ENCODE measurements around the gene PAX9. TPM values are rescaled to one million over a fixed set of nuclear protein-coding genes. Genes with fewer than 3 reads are reported as not detected.
"Not testable (repeated sequence)": the region's sequence is repeated elsewhere in the genome, so short reads cannot be mapped to it uniquely, and the experiment has no call there.

PAX9 gene
- total and polyA plus RNA-seq, 9 of the 15 experiments (the other 6 are each of a cell fraction or from before 2014, with no cell fraction given): 0.87 to 2.4 (median 1.3) TPM

DNA sequence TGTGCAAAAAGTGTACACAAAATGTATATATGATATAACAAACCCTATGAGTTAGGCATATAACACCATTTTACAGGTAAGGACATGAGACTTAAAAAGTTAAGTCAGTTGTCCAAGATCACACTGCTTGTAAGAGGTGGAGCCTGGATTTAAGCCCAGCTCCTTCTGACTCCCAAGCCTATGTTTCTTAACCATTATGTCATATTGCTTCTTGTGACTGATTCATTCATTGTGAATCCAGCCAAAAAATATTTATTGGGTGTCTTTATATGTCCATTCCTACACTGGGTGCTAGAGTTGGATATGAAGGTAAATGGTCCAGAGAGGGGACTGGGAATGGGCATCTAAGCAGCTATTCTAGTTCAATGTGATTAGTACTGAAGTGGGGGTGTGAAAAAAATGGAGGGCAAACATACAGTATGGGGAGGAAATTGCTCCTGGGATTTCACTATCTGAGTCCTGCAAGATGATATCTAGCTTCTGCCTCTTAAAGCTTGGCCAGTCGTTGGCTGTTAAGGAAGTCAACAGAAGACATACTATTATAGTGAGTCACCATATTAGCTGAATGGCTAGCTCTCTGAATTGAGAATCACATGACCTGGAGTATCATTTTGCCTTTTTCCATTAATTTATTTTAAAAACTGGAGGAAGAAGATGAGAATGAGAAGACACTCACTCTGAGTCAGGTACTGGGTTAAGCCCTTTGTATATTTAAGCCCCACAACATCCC is 28.8 kb downstream of the PAX9 start:
- Histone ChIP-seq H3K4me1 (replicated peaks in 1 of 2; ENCODE audit: control insufficient read depth in 2 of 2, insufficient read depth in 2 of 2, low read length in 2 of 2) (no peaks in the 10 kb centered on the region), H3K9me1 (ENCODE audit: control insufficient read depth, insufficient read depth, low read length) (no peaks in the 10 kb centered on the region), H2AFZ (ENCODE audit: low read depth, low read length) (no peak overlapping the region), H3K9me3 (replicated peaks; ENCODE audit: control insufficient read depth, insufficient read depth, low read depth, low read length) (no peaks in the 10 kb centered on the region), H3K4me3 (no peak overlapping the region), H3K9ac (ENCODE audit: insufficient read depth in 1 of 2, low read depth in 2 of 2, low read length in 2 of 2) (no peak overlapping the region), H3K27ac (ENCODE audit: extremely low read depth, low read depth, low read length) (no peak overlapping the region), H3K36me3 (ENCODE audit: control insufficient read depth, insufficient read depth, low read length) (no peaks in the 10 kb centered on the region), H3K79me2 (ENCODE audit: control insufficient read depth, insufficient read depth, low read length) (no peaks in the 10 kb centered on the region), H4K20me1 (replicated peaks; ENCODE audit: control insufficient read depth, insufficient read depth, low read length) (no peaks in the 10 kb centered on the region), H3K4me2 (ENCODE audit: insufficient read depth, low read length) (no peak overlapping the region), H3K27me3 (ENCODE audit: control insufficient read depth in 2 of 2, insufficient read depth in 2 of 2, low read length in 2 of 2) (no peaks in the 10 kb centered on the region)
- in situ Hi-C loops (cut with MboI): no loop called here
- BruUV-seq (replicated peaks): no TSS peak
- CTCF ChIA-PET (ENCODE audit: low intra/inter-chr PET ratio): no interaction called here
- ATAC-seq (no peak), DNase-seq (ENCODE audit: extremely low read depth in 1 of 4, low spot score in 3 of 4) (no peak), FAIRE-seq (no peak)
- WGBS (ENCODE audit: insufficient coverage, low coverage, missing lambda C conversion rate): 0% methylated on average over 1 of the region's 1 CpG
- no peak for TF ChIP-seq PCBP2 (IDR thresholded peaks at IDR 0.05; ENCODE audit: low read depth, low read length, poor library complexity, severe bottlenecking)
- no peak for TF ChIP-seq NR2C1 (IDR thresholded peaks at IDR 0.05)
- TF ChIP-seq NR2C1 (tag; IDR thresholded peaks at IDR 0.05): no peak
- no peak for TF ChIP-seq XRCC4 (IDR thresholded peaks at IDR 0.05; ENCODE audit: extremely low read depth, insufficient read depth, insufficient read length)
- TF ChIP-seq, protein P1, sequence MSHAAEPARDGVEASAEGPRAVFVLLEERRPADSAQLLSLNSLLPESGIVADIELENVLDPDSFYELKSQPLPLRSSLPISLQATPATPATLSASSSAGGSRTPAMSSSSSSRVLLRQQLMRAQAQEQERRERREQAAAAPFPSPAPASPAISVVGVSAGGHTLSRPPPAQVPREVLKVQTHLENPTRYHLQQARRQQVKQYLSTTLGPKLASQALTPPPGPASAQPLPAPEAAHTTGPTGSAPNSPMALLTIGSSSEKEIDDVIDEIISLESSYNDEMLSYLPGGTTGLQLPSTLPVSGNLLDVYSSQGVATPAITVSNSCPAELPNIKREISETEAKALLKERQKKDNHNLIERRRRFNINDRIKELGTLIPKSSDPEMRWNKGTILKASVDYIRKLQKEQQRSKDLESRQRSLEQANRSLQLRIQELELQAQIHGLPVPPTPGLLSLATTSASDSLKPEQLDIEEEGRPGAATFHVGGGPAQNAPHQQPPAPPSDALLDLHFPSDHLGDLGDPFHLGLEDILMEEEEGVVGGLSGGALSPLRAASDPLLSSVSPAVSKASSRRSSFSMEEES (CRISPR knock-in tag; IDR thresholded peaks at IDR 0.05): peak; percentile 17; the same call in 1 of the 2 replicates
- no peak for TF ChIP-seq SAFB2 (IDR thresholded peaks at IDR 0.05; ENCODE audit: borderline replicate concordance, low read depth, low read length, severe bottlenecking)
- intact Hi-C loops (cut with micrococcal nuclease): no loop called here
- POLR2A ChIA-PET: no interaction called here

DNA sequence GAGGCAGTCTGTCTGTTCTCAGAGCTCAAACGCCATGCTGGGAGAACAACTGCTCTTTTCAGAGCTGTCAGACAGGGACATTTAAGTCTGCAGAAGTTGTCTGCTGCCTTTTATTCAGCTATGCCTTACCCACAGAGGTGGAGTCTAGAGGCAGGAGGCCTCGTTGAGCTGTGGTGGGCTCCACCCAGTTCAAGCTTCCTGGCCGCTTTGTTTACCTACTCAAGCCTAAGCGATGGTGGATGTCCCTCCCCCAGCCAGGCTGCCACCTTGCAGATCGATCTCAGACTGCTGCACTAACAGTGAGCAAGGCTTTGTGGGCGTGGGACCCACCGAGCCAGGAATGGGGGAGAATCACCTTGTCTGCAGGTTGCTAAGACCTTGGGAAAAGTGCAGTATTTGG is 37.8 kb downstream of the PAX9 start:
- H3K4me1 ChIP-seq (replicated peaks in 1 of 2; ENCODE audit: control insufficient read depth in 2 of 2, insufficient read depth in 2 of 2, low read length in 2 of 2); H3K9ac ChIP-seq (ENCODE audit: insufficient read depth in 1 of 2, low read depth in 2 of 2, low read length in 2 of 2); intact Hi-C loops (cut with micrococcal nuclease); H2AFZ ChIP-seq (ENCODE audit: low read depth, low read length); CTCF ChIA-PET (ENCODE audit: low intra/inter-chr PET ratio); POLR2A ChIA-PET; H3K79me2 ChIP-seq (ENCODE audit: control insufficient read depth, insufficient read depth, low read length); H3K9me3 ChIP-seq (replicated peaks; ENCODE audit: control insufficient read depth, insufficient read depth, low read depth, low read length); H3K9me1 ChIP-seq (ENCODE audit: control insufficient read depth, insufficient read depth, low read length); in situ Hi-C loops (cut with MboI); H3K4me2 ChIP-seq (ENCODE audit: insufficient read depth, low read length); BruUV-seq (replicated peaks); H3K27ac ChIP-seq (ENCODE audit: extremely low read depth, low read depth, low read length); ATAC-seq; H3K4me3 ChIP-seq; H3K27me3 ChIP-seq (ENCODE audit: control insufficient read depth in 2 of 2, insufficient read depth in 2 of 2, low read length in 2 of 2); H4K20me1 ChIP-seq (replicated peaks; ENCODE audit: control insufficient read depth, insufficient read depth, low read length); H3K36me3 ChIP-seq (ENCODE audit: control insufficient read depth, insufficient read depth, low read length); FAIRE-seq; DNase-seq (ENCODE audit: extremely low read depth in 1 of 4, low spot score in 3 of 4): not testable (repeated sequence)
- 86% methylated on average over 6 of the region's 7 CpGs for WGBS (ENCODE audit: insufficient coverage, low coverage, missing lambda C conversion rate)

All from K562 (cell line).